K562 (cell line): Measurements from ENCODE around the gene IGFALS. TPM values are rescaled to one million over a fixed set of nuclear protein-coding genes. Genes with fewer than 3 reads are reported as not detected.

Experiments
- ATAC-seq: fragments of 200-7000 bp; cut with Tn5 transposase; 3 replicates; pipeline ENCODE4 v1.9.1; 2020; ENCODE audit warnings: moderate library complexity
- BruUV-seq: library from RNA; stranded (reverse); fragments of 400-500 nt; replicated peaks from 2 replicates; lab custom pipeline; 2021; lab: Mats Ljungman, UMichigan
- CTCF ChIA-PET: fragments of 300-600 bp; formaldehyde crosslinking; extraction: SDS; loops from one replicate; lab custom pipeline; 2021; ENCODE audit warnings: low intra/inter-chr PET ratio; lab: Yijun Ruan, JAX
- POLR2A ChIA-PET: fragments of 300-600, 350-650 bp; sonication (Branson Sonifier 250); formaldehyde crosslinking; extraction: SDS; loops from one replicate; lab custom pipeline; 2021; ENCODE audit warnings: antibody characterized with exemption, inconsistent platforms; lab: Yijun Ruan, JAX
- DNase-seq, 4 experiments: peaks; one replicate each; pipeline versions ENCODE4 v3.0.0 to v3.0.0-alpha.2; 2011 to 2018; ENCODE audit warnings: low spot score in 3 of 4, mixed read lengths in 3 of 4; ENCODE audit errors: extremely low read depth in 1 of 4
- FAIRE-seq: peaks from 2 replicates; lab custom pipeline; 2011; peaks lifted over from hg19 to GRCh38; lab: Jason Lieb, UNC
- H2AFZ ChIP-seq: 2 replicates; pipeline ENCODE4 v1.6.0; 2011; ENCODE audit warnings: low read depth, low read length, control low read depth, inconsistent platforms
- H3K27ac ChIP-seq: fragments of 200-600 bp; 3 replicates; pipeline ENCODE4 v1.8.0; 2011; ENCODE audit warnings: low read depth, mild to moderate bottlenecking, control low read depth, inconsistent platforms, low read length, moderate library complexity, mixed read lengths; ENCODE audit errors: extremely low read depth
- H3K27me3 ChIP-seq, 2 experiments: fragments of 300-600 bp in 1 of 2; 2 replicates in 1 of 2; 3 replicates in 1 of 2; pipeline versions ENCODE4 v1.6.0 to v1.8.0; 2011; ENCODE audit warnings: inconsistent platforms in 2 of 2, low read length in 2 of 2, mild to moderate bottlenecking in 1 of 2, mixed read lengths in 1 of 2, moderate library complexity in 1 of 2; ENCODE audit not compliant: control insufficient read depth in 2 of 2, insufficient read depth in 2 of 2
- H3K36me3 ChIP-seq: fragments of 300-600 bp; 3 replicates; pipeline ENCODE4 v1.8.0; 2011; ENCODE audit warnings: mild to moderate bottlenecking, low read length, inconsistent platforms; ENCODE audit not compliant: control insufficient read depth, insufficient read depth
- H3K4me1 ChIP-seq, 2 experiments: fragments of 200-600 bp in 1 of 2; replicated peaks in 1 of 2; 2 replicates in 1 of 2; 3 replicates in 1 of 2; pipeline versions ENCODE4 v1.5.1 to v1.8.0; 2011; ENCODE audit warnings: inconsistent platforms in 2 of 2, low read length in 2 of 2, mild to moderate bottlenecking in 1 of 2, mixed read lengths in 1 of 2, moderate library complexity in 1 of 2; ENCODE audit not compliant: control insufficient read depth in 2 of 2, insufficient read depth in 2 of 2
- H3K4me2 ChIP-seq: 2 replicates; pipeline ENCODE4 v1.6.1; 2011; ENCODE audit warnings: low read length, control low read depth, inconsistent platforms, mixed read lengths; ENCODE audit not compliant: insufficient read depth
- H3K4me3 ChIP-seq: fragments of 200-600 bp; sonication (generic), shearing (Covaris generic); 2 replicates; pipeline ENCODE4 v1.5.1; 2016; ENCODE audit warnings: control low read depth, inconsistent platforms
- H3K79me2 ChIP-seq: fragments of 200-600 bp; 3 replicates; pipeline ENCODE4 v1.8.0; 2011; ENCODE audit warnings: low read length, inconsistent platforms; ENCODE audit not compliant: control insufficient read depth, insufficient read depth
- H3K9ac ChIP-seq, 2 experiments: 2 replicates each; pipeline versions ENCODE4 v1.6.0 to v1.6.1; 2011; ENCODE audit warnings: low read depth in 2 of 2, low read length in 2 of 2, control low read depth in 1 of 2, inconsistent platforms in 1 of 2, mild to moderate bottlenecking in 1 of 2, mixed read lengths in 1 of 2; ENCODE audit not compliant: insufficient read depth in 1 of 2
- H3K9me1 ChIP-seq: one replicate; pipeline ENCODE4 v1.6.0; 2011; ENCODE audit warnings: inconsistent platforms, mild to moderate bottlenecking, low read length, moderate library complexity; ENCODE audit not compliant: control insufficient read depth, insufficient read depth
- H3K9me3 ChIP-seq: replicated peaks from 2 replicates; pipeline ENCODE4 v1.5.1; 2011; ENCODE audit warnings: low read depth, low read length, inconsistent platforms; ENCODE audit not compliant: control insufficient read depth, insufficient read depth
- H4K20me1 ChIP-seq: replicated peaks from 2 replicates; pipeline ENCODE4 v1.6.1; 2011; ENCODE audit warnings: low read length, inconsistent platforms, mixed read lengths; ENCODE audit not compliant: control insufficient read depth, insufficient read depth
- CEBPB ChIP-seq: fragments of 450-650 bp; IDR thresholded peaks from 2 replicates; pipeline ENCODE4 v1.6.1; 2016; ENCODE audit warnings: missing genetic modification characterization, missing compliant biosample characterization
- CREB3 ChIP-seq: fragments of 450-650 bp; conservative IDR thresholded peaks from 2 replicates; pipeline ENCODE4 v1.6.1; 2016; ENCODE audit warnings: missing genetic modification characterization, low read depth, mild to moderate bottlenecking, missing compliant biosample characterization, moderate library complexity
- MEF2D ChIP-seq: conservative IDR thresholded peaks from 2 replicates; pipeline ENCODE4 v1.6.1; 2016; ENCODE audit warnings: low read depth, missing genetic modification characterization, missing compliant biosample characterization
- NFATC3 ChIP-seq: fragments of 450-650 bp; IDR thresholded peaks from 2 replicates; pipeline ENCODE4 v1.6.1; 2017; ENCODE audit warnings: mild to moderate bottlenecking
- NFE2L1 ChIP-seq: fragments of 450-650 bp; IDR thresholded peaks from 2 replicates; pipeline ENCODE4 v1.6.1; 2016; ENCODE audit warnings: missing genetic modification characterization, low read depth, mild to moderate bottlenecking, missing compliant biosample characterization, moderate library complexity, borderline replicate concordance
- POLR2AphosphoS2 ChIP-seq: IDR thresholded peaks from 2 replicates; pipeline ENCODE4 v1.6.1; 2012; ENCODE audit warnings: low read length, improper control_type of control experiment
- RBFOX2 ChIP-seq: fragments of 200-400 bp; formaldehyde crosslinking; IDR thresholded peaks from 2 replicates; pipeline ENCODE4 v1.6.1; 2017; ENCODE audit warnings: low read depth, mild to moderate bottlenecking, low read length, moderate library complexity
- RBM39 ChIP-seq: fragments of 200-400 bp; formaldehyde crosslinking; optimal IDR thresholded peaks from 2 replicates; pipeline ENCODE3; 2018; ENCODE audit warnings: low read depth, low read length
- SAP30 ChIP-seq: fragments of 200-600 bp; sonication (generic); IDR thresholded peaks from 2 replicates; pipeline ENCODE4 v1.6.1; 2012; ENCODE audit warnings: borderline replicate concordance, low read depth, mild to moderate bottlenecking, moderate library complexity, low read length, control low read depth, inconsistent platforms; ENCODE audit not compliant: insufficient read depth, poor library complexity, severe bottlenecking
- SLC30A9 ChIP-seq: fragments of 250-450 bp; sonication (Bioruptor Pico); IDR thresholded peaks from 2 replicates; pipeline ENCODE4 v1.8.0; 2022; ENCODE audit warnings: mild to moderate bottlenecking, moderate library complexity
- STAT6 ChIP-seq: sonication (generic); formaldehyde crosslinking; IDR thresholded peaks from 2 replicates; pipeline ENCODE4 v1.8.1; 2023; ENCODE audit warnings: mild to moderate bottlenecking, missing genetic modification reagents
- TCF15 ChIP-seq: fragments of 250-450 bp; sonication (Bioruptor Pico); IDR thresholded peaks from 2 replicates; pipeline ENCODE4 v1.8.0; 2022; ENCODE audit warnings: moderate library complexity, mild to moderate bottlenecking, inconsistent platforms
- TFAP4 ChIP-seq: sonication (generic); formaldehyde crosslinking; IDR thresholded peaks from 2 replicates; pipeline ENCODE4 v1.8.0; 2022; ENCODE audit warnings: missing genetic modification reagents, mild to moderate bottlenecking, moderate library complexity, borderline replicate concordance
- WGBS: fragments of 100-300 bp; shearing (Covaris generic); methylation state at CpG from one replicate; pipeline ENCODE4 v1.1.6; 2016; ENCODE audit warnings: low coverage, mixed read lengths; ENCODE audit not compliant: insufficient coverage; ENCODE audit errors: missing lambda C conversion rate; 5-methylcytosine and 5-hydroxymethylcytosine counted together
- in situ Hi-C: fragments of 300-500 bp; cut with MboI; formaldehyde crosslinking; loops from 4 replicates; pipeline ENCODE4 v1.15.0; 2018; ENCODE audit warnings: inconsistent platforms, mixed read lengths
- intact Hi-C: fragments of 100-400 bp; cut with micrococcal nuclease; formaldehyde crosslinking; loops from 2 replicates; pipeline ENCODE4 v1.14.2; 2022
- polyA plus RNA-seq, 8 experiments: library from polyadenylated mRNA; depleted of rRNA in 4 of 8; stranded (reverse) in 5 of 8; unstranded in 3 of 8; fragments of >200 nt; fragmentation: Nextera tagmentation in 2 of 8; fragmentation: Illumina TruSeq in 1 of 8; extraction: Ambion mirVana in 2 of 8; extraction: Trizol in 1 of 8; gene quantifications; 2 replicates each; pipeline versions ENCODE4 v1.2.1 to v1.2.3, GENCODE V29; 2011 to 2014; ENCODE audit warnings: inconsistent platforms in 1 of 8, missing spikeins in 1 of 8
- total RNA-seq, 7 experiments: library from RNA; depleted of rRNA in 6 of 7; stranded (reverse); fragments of >200 nt in 6 of 7; fragmentation: Illumina TruSeq in 2 of 7; extraction: Trizol in 2 of 7; gene quantifications; 2 replicates each; pipeline versions ENCODE4 v1.2.1 to v1.2.3, GENCODE V29; 2011 to 2021; ENCODE audit warnings: low replicate concordance in 1 of 7

Gene IGFALS
- total and polyA plus RNA-seq, 9 of the 15 experiments (the other 6 are each of a cell fraction or from before 2014, with no cell fraction given): not detected

GRCh38 chr16:1777375-1778199 lies 15.9 kb downstream of the IGFALS start:
- intact Hi-C loops (no loop called here), in situ Hi-C loops (no loop called here)
- Histone ChIP-seq H3K4me2 (no peak overlapping the region), H3K36me3 (peaks cover 52% of the 10 kb centered on the region; the same call in 2 of the 3 replicates), H3K27ac (no peak overlapping the region), H4K20me1 (peaks cover 3% of the 10 kb centered on the region; the same call in 1 of the 2 replicates), H3K4me1 (peaks cover 9 to 91% of the 10 kb centered on the region in 2 experiments; a peak in 4 of 5 replicates), H3K27me3 (no peaks in the 10 kb centered on the region), H3K9me1 (peaks cover 2% of the 10 kb centered on the region), H3K79me2 (peaks cover 33% of the 10 kb centered on the region), H3K9ac (peak overlapping the region in 1 of 2 experiments; percentile 81; a peak in 2 of 4 replicates), H3K9me3 (no peaks in the 10 kb centered on the region), H3K4me3 (no peak overlapping the region), H2AFZ (no peak overlapping the region)
- ATAC-seq (no peak), DNase-seq (no peak), FAIRE-seq (no peak)
- ChIA-PET POLR2A (interaction anchor here (0.5 to 1.4 kb wide), 8 partner anchors 15 to 1344 kb away, joined by 3 to 8 read pairs (median 3); partner anchors contain the start of genes ECI1, MSRB1 and RPS2), CTCF (no interaction called here)
- no TSS peak for BruUV-seq
- WGBS: 75% methylated on average over 21 of the region's 36 CpGs
- TF ChIP-seq SLC30A9 (CRISPR knock-in tag) (no peak), NFATC3 (no peak), CREB3 (tag) (no peak), NFE2L1 (tag) (no peak), MEF2D (tag) (no peak), STAT6 (CRISPR knock-in tag) (no peak), TFAP4 (CRISPR knock-in tag) (peak; percentile 38), RBM39 (no peak), TCF15 (CRISPR knock-in tag) (no peak), POLR2AphosphoS2 (no peak), SAP30 (no peak), RBFOX2 (peak; percentile 40; the same call in 1 of the 2 replicates), CEBPB (no peak)
